Measurements from ENCODE around the gene CNBP.

GRCh38 chr3:129131465-129132088 is 52.1 kb downstream of the CNBP start:
- TF ChIP-seq CTCF (conservative IDR thresholded peaks at IDR 0.05; ENCODE audit: low read depth, low read length) = no peak
- TF ChIP-seq EZH2 (IDR thresholded peaks at IDR 0.05; ENCODE audit: borderline replicate concordance, low read depth, low read length, poor library complexity, severe bottlenecking) = no peak

Measured in A673 (cell line).